Omental fat pad (tissue), 4 donors: ENCODE data around the gene GCNA. TPM values are rescaled to one million over a fixed set of nuclear protein-coding genes. Genes with fewer than 3 reads are reported as not detected.
"Not testable (repeated sequence)": the region's sequence is repeated elsewhere in the genome, so short reads cannot be mapped to it uniquely, and the experiment has no call there.

Source experiments
- ATAC-seq: fragments of 150-250 bp; one replicate; pipeline ENCODE4 v1.9.1; 2016; ENCODE audit warnings: mild to moderate bottlenecking, moderate library complexity; ENCODE audit not compliant: low FRiP score
- DNase-seq: peaks from one replicate; pipeline ENCODE4 v3.0.0-alpha.2; 2019; ENCODE audit warnings: low spot score
- total RNA-seq, 4 donors: library from RNA; depleted of rRNA; stranded (reverse); fragments of >200 nt; gene quantifications; one replicate each; pipeline ENCODE4 v1.1.0, GENCODE V29; 2016
- TF ChIP-seq, protein P1 (sequence below), 3 donors: fragments of 450-650 bp; IDR thresholded peaks; one replicate each; pipeline ENCODE4 v1.5.1; 2016 to 2017; ENCODE audit warnings: antibody characterized with exemption in 3 of 3, mild to moderate bottlenecking in 3 of 3, moderate library complexity in 2 of 3

The GCNA gene
- total RNA-seq, 4 donors from 2014 or later: 2.8 to 6.3 (median 4.2) TPM

DNA sequence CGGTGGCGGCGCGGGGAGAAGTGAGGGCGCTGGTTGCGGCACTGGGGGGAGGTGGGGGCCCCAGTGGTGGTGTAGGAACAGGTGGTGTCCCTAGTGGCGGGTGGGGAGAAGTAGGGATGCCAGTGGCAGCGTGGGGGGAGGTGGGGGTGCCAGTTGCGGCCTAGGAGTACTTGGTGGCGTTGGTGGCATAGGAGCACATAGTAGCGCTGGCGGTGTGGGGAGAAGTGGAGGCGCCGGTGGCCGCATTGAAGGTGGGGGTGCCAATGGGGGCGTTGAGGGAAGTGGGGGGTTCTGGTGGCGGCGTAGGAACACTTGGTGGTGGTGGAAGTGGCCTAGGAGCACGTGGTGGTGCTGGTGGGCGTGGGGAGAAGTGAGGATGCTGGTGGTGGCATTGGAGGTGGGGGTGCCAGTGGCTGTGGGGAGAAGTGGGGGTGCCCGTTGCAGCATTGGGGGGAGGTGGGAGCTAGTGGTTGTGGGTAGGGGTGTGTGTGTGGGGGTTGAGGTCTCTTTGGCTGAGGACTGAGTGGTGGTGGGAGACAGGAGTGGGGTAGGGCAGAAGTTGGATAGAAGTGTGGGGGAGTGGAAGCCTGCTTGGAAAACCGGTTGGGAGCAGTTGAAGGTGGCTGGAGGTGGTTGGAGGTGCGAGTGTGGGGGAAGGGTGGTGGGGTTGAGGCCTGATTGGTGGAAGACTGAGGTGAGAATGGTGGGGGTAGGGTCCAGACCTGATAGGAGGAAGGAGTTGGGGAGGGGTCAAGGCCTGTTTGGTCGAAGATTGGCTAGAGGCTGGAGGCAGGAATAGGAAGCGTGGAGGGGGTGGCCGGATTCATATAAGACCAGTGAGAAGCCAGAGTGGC lies 1.1 kb downstream of the GCNA start:
- DNase-seq (no peak), ATAC-seq (no peak)
- TF ChIP-seq, protein P1, sequence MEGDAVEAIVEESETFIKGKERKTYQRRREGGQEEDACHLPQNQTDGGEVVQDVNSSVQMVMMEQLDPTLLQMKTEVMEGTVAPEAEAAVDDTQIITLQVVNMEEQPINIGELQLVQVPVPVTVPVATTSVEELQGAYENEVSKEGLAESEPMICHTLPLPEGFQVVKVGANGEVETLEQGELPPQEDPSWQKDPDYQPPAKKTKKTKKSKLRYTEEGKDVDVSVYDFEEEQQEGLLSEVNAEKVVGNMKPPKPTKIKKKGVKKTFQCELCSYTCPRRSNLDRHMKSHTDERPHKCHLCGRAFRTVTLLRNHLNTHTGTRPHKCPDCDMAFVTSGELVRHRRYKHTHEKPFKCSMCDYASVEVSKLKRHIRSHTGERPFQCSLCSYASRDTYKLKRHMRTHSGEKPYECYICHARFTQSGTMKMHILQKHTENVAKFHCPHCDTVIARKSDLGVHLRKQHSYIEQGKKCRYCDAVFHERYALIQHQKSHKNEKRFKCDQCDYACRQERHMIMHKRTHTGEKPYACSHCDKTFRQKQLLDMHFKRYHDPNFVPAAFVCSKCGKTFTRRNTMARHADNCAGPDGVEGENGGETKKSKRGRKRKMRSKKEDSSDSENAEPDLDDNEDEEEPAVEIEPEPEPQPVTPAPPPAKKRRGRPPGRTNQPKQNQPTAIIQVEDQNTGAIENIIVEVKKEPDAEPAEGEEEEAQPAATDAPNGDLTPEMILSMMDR (IDR thresholded peaks at IDR 0.05): no peak

DNA sequence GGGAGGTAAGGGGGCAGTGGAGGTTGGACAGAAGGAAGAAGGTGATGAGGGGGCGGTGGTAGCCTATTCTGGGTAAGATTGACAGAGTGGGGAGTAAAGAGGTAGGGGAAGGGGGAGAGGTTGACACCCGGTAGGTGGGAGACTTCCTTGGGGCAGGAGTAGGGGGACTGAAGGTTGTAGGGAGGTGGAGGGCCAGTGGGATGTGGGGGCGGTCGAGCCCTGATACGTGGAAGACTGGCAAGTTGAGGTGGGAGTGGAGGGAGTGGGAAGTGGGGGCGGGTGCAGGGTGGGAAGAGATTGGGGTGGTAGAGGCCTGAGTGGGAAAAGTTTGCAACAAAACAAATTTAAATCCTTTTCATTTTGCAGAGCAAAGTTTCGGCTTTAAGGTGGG lies 1.7 kb downstream of the GCNA start:
- ATAC-seq: no peak
- TF ChIP-seq, protein P1 (IDR thresholded peaks at IDR 0.05): no peak

DNA sequence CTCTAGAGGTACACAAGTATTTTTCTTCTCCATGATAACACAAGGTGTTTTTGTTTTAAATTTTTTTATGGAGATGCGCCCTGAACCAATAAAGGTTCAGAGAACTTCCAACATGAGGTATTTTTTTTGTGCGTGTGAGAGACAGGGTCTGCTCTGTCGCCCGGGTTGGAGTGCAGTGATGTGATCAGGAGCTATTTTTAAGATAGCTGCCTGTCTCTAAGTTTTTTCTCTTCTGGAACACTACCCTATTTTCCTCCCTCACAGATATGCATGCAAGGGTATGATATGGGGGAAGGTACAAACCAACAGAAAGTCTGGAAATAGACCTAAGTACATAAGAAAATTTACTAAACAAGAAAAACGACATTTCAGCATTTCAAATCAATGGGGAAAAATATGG lies 3.0 kb downstream of the GCNA start:
- ATAC-seq (no peak), DNase-seq (no peak)
- TF ChIP-seq, protein P1 (IDR thresholded peaks at IDR 0.05): no peak

More for the DNA sequence above, 1.7 kb downstream of the GCNA start:
- DNase-seq: no peak

DNA sequence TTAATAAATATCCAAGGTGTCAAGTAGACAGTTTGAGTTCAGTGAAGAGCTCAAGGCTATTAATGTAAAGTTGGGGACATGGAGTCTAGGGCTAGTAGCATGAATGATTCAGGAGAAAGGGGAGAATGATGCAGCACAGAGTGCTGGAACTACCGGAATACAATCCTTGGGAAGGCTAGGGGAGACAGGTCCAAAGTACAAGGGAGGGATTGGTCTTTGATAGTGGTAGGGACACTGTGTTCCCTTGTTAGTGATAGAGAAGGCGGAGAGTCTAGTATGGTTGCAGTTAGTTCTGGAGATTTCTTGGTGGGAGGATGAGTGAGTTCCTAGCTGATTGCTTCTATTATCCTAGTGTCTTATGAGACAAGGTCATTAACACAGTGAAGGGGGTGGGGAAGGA lies 8.7 kb downstream of the GCNA start:
- DNase-seq (no peak), ATAC-seq (no peak)
- TF ChIP-seq, protein P1 (IDR thresholded peaks at IDR 0.05): no peak

DNA sequence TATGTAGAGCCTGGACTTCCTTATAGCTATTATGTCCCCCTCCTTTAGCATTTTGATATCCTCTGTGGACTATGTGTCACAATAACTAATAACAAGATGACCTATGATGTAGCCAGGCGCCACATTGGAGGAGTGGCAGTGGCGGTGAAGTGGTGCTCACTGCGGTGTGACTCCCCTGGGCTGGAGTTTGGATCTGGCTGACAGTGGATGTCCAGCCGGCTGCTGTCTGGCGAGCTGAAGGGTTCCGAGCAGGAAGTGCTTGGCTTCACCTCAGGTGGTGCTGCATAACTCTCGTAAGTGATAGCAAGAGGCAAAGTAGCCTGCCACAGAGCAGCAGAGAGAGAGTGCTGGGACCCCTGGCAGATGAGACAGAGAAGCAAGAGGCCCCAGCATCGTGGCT lies 15.0 kb downstream of the GCNA start:
- not testable (repeated sequence) for ATAC-seq, DNase-seq

DNA sequence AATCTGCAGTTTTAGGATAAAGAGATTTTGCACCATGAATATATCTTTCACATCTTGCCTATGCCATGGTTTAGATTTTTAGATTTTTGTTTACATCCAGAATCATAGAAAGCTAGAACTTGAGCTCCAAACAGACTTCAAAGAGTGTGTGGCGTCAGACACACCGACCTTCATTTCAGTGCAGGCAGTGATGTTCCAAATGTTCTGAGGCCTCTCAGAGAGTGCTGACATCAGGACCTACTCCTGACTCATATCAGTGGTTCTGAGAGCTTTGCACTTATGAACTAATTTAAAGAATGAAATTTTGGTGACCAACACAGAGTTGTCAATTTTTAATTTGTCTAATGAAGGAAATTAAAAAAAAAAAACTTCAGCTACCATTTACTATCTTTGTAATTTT lies 21.7 kb downstream of the GCNA start:
- no peak for ATAC-seq

DNA sequence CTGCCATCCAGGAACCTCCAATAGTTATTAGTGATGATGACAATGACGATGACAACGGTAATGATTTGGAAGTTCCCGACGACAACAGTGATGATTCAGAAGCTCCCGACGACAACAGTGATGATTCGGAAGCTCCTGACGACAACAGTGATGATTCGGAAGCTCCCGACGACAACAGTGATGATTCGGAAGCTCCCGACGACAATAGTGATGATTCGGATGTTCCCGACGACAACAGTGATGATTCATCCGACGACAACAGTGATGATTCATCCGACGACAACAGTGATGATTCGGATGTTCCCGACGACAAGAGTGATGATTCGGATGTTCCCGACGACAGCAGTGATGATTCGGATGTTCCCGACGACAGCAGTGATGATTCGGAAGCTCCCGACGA lies 25.4 kb downstream of the GCNA start:
- DNase-seq (no peak), ATAC-seq (no peak)
- TF ChIP-seq, protein P1 (IDR thresholded peaks at IDR 0.05): no peak

More for the DNA sequence above, 21.7 kb downstream of the GCNA start:
- no peak for DNase-seq
- TF ChIP-seq, protein P1 (IDR thresholded peaks at IDR 0.05): no peak
